ENCODE measurements around the gene CLIC4.
A peak's percentile ranks its signal among the peaks of the same experiment; 100 is the strongest.

Gene CLIC4

GRCh38 chr1:24830680-24831272, 85.5 kb downstream of the CLIC4 start:
- Histone ChIP-seq H3K36me3 (ENCODE audit: control insufficient read depth, insufficient read depth, low read length) (no peaks in the 10 kb centered on the region), H3K4me3 (replicated peaks; ENCODE audit: low read depth, low read length) (no peak overlapping the region), H3K27me3 (replicated peaks; ENCODE audit: control insufficient read depth, insufficient read depth, low read length) (no peaks in the 10 kb centered on the region)
- no peak for DNase-seq (ENCODE audit: extremely low read depth, insufficient read length)
- TF ChIP-seq CTCF (IDR thresholded peaks at IDR 0.05; ENCODE audit: insufficient read depth, low read length, poor library complexity, severe bottlenecking): peak; percentile 69

GRCh38 chr1:24841593-24841992, 96.3 kb downstream of the CLIC4 start:
- TF ChIP-seq CTCF (IDR thresholded peaks at IDR 0.05; ENCODE audit: insufficient read depth, low read length, poor library complexity, severe bottlenecking): no peak
- Histone ChIP-seq H3K27me3 (replicated peaks; ENCODE audit: control insufficient read depth, insufficient read depth, low read length) (no peaks in the 10 kb centered on the region), H3K36me3 (ENCODE audit: control insufficient read depth, insufficient read depth, low read length) (peaks cover 2% of the 10 kb centered on the region), H3K4me3 (replicated peaks; ENCODE audit: low read depth, low read length) (no peak overlapping the region)
- no peak for DNase-seq (ENCODE audit: extremely low read depth, insufficient read length)

DNA sequence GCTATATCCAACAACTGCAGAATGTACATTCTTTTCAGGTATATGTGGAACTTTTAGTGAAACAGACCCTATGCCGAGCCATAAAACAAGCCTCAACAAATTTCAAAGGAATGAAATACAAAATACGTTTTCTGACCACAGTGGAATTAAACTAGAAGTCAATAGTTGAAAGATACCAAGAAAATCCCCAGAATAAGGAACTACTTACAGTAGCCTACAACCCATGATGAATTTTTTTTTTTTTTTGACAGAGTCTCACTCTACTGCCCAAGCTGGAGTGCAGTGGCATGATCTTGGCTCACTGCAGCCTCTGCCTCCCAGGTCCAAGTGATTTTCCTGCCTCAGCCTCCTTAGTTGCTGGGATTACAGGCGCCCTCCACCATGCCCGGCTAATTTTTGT, 101.4 kb downstream of the CLIC4 start:
- DNase-seq (ENCODE audit: extremely low read depth, insufficient read length): no peak
- H3K4me3 ChIP-seq (replicated peaks; ENCODE audit: low read depth, low read length): no peak overlapping the region
- H3K27me3 ChIP-seq (replicated peaks; ENCODE audit: control insufficient read depth, insufficient read depth, low read length): no peaks in the 10 kb centered on the region
- no peak for TF ChIP-seq CTCF (IDR thresholded peaks at IDR 0.05; ENCODE audit: insufficient read depth, low read length, poor library complexity, severe bottlenecking)
- no peaks in the 10 kb centered on the region; the same call in 1 of the 2 replicates for H3K36me3 ChIP-seq (ENCODE audit: control insufficient read depth, insufficient read depth, low read length)

DNA sequence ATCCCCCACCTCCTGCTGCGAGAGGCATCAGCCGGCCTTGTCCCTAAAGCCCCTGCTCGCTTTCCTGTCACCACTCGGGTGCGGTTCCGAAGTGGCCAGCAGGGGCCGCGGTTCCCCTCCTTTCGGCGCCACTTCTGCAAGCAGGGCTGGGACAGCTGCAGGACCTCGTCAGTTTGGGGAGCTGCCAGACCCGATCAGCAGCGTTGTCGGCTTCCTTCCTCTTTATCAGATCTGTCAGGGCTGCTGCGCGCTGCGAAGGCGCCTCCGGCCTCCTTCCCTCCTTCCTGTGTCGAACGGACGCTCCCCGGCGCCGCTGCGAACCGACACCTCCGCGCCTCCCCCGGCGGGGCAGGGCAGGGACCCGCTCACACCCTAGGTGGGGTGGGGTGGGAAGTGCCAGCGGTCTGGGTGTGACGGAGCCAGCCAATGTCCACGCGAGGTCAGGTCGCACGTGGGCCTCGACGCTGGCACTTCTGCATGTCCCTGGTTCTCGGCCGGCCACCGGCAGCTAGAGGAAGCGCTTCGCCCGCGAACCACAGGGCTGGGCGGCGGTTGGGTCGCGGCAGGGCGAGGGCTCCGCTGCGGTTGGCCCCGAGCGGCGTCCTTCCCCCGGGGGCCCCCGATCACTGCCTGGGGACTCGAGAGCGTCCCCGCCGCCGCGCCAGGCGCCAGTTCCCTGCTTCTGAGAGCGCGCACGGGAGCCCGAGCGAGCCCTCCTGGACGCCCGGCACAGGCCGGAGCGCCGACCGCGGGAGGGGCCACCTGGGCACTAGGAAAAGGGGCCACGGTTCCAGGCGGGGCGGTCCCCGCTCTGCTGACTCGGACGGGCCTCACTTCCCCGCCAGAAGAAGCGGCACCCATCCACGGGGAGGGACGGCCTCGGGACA, 103.0 kb downstream of the CLIC4 start:
- DNase-seq (ENCODE audit: extremely low read depth, insufficient read length): peak; percentile 91
- peak; percentile 96 for TF ChIP-seq CTCF (IDR thresholded peaks at IDR 0.05; ENCODE audit: insufficient read depth, low read length, poor library complexity, severe bottlenecking)
- Histone ChIP-seq H3K27me3 (replicated peaks; ENCODE audit: control insufficient read depth, insufficient read depth, low read length) (no peaks in the 10 kb centered on the region), H3K4me3 (replicated peaks; ENCODE audit: low read depth, low read length) (peak overlapping the region; percentile 64), H3K36me3 (ENCODE audit: control insufficient read depth, insufficient read depth, low read length) (no peaks in the 10 kb centered on the region)

DNA sequence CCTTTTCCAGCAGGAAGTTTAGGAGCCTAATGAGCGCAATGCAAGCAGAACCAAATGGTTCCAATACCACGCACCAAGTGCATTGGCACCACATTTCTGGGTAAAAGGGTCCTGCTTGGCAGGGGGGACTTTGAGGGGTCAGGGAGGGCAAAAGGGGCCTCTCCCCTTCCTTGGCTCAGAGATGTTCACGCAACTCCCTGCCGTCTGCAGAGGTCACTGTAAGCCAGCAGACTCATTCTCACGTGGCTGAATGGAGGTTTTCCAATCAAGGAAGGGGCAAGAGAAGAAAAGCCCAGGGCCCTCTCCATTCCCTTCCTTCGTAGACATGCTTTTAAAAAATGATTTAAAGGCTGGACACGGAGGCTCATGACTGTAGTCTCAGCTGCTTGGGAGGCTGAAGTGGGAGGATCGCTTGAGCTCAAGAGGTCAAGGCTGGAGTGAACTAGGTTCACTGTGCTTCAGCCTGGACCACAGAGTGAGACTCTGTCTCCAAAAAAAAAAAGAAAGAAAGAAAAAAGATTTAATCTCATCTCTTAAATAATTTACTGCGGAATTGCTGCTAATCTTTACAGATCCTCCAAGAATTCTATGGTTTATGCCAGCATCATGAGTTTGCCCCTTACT, 104.5 kb downstream of the CLIC4 start:
- peak; percentile 65 for TF ChIP-seq CTCF (IDR thresholded peaks at IDR 0.05; ENCODE audit: insufficient read depth, low read length, poor library complexity, severe bottlenecking)
- no peak overlapping the region for H3K4me3 ChIP-seq (replicated peaks; ENCODE audit: low read depth, low read length)
- no peaks in the 10 kb centered on the region for H3K27me3 ChIP-seq (replicated peaks; ENCODE audit: control insufficient read depth, insufficient read depth, low read length)
- no peaks in the 10 kb centered on the region for H3K36me3 ChIP-seq (ENCODE audit: control insufficient read depth, insufficient read depth, low read length)
- DNase-seq (ENCODE audit: extremely low read depth, insufficient read length): no peak

Measured in GM06990 (cell line).